Activated naive CD8-positive, alpha-beta T cell treated with anti-CD3 and anti-CD28 coated beads, Interleukin-2, amount 50 U/mL, for 16 hours (primary cell): ENCODE measurements around the gene FAM43A.

Experiments used
- DNase-seq: peaks from one replicate; pipeline ENCODE4 v3.0.0-alpha.2; 2020; ENCODE audit warnings: low read depth, low spot score

FAM43A gene

GRCh38 chr3:194675680-194676079 lies 10.0 kb upstream of the FAM43A start:
- no peak for DNase-seq

- DNase-seq = no peak
These were observed 9.2 kb upstream of the FAM43A start for GRCh38 chr3:194676471-194676870.

DNA sequence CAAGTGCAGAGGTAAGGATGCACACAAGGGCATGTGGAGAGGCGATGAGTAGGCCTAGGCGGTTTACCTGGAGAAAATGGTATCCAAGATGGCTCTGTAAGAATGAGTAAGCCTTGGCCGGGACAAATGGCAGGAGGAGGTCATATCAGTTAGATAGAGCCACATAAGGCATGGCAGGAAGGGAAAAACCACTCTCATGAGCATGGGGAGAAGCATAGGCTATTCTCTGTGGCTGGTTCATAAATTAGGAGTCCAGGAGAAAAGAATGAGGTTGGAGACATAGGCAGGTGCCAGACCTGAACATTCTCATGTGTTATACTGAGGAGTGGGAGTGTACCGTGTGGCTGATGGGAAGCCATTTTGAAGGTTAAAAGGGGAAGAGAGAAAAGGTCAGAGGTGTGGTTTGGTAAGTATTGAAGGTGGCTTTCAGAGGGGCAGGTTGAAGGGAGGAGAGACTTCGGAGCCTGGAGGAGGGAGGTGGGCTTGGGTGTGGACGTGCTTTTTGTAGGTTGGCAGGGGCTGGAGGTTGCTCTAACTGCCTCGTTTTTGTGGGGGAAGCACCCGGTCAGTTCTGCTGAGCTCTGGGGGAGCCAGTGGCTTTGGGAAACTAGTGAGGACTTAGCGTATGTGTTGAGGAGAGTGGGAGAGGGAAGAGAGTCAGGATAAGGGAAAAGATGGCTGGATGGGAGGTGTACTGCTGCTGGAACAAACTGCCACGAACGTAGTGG lies 4.6 kb upstream of the FAM43A start:
- no peak for DNase-seq

DNA sequence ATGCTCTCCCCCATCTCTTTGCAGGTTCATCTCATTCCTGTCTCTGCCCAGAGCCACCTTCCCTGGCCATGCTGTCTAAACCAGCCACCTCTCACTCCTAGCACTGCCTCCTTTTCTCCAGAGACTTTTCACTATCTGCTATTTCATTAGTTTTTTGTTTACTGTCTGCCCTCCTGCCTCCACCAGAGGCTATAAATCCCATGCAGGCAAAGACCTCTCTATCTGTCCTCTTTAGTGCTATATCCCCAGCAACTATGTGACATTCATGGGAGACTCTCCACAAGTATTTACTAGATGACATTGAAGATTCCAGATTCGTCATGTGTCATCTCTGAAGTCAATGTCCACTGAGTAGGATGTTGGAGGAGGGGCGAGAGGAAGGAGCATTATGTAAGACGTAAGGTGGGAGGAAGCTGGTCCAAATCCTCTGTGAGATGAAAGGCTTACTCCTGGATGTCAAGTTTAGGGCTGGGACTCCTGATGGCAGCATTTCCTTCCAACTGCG lies 3.4 kb upstream of the FAM43A start:
- no peak for DNase-seq

GRCh38 chr3:194682694-194683310 lies 2.9 kb upstream of the FAM43A start:
- no peak for DNase-seq

- no peak for DNase-seq
These were observed 2.3 kb upstream of the FAM43A start for GRCh38 chr3:194683380-194683779.

- no peak for DNase-seq
These were observed 492 bp upstream of the FAM43A start for GRCh38 chr3:194685065-194685717.

DNA sequence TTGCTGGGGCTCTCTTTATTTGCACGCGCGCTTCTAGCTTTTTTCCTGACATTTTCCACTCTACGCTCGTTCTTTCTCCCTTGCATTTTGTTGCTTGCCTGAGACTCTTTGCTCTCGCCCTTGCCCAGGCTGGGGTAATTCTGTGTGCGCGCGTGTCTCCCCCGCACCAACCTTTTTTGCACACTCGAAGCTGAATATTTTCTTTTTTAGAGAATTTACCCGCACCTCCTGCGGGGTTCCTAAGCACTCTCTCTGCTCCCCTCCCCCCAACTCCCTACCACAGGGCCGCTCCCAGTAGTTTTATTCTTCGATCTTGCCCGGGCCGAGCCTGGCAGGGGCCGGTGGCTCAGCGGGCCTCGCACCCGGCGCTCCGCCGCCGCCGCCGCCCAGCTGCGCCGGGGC lies 732 bp downstream of the FAM43A start:
- DNase-seq = no peak

GRCh38 chr3:194686816-194687637 lies 1.3 kb downstream of the FAM43A start:
- DNase-seq = no peak

DNA sequence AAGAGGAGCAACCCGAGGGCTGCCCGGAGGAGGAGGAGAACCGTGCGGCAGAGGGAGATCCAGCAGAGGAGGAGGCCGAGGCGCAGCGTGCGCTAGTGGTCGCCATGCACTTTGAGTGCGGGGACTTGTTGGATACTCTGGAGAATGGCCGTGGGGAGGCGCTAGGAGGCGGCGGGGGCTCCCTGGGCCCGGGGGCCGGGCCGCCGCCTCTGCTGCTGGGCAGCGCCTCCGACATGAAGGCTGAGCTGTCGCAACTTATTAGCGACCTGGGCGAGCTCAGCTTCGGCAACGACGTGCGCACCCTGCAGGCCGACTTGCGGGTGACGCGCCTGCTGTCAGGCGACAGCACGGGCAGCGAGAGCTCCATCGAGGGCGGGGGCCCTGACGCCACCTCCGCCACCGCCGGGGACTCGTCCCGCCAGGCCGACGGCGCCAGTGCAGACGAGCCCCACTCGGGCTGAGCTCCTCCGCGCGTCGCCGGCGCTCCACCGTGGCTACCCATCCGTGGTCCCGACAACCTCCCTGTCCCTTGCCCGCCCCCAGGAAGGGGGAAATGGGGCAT lies 2.0 kb downstream of the FAM43A start:
- DNase-seq = no peak

- DNase-seq = no peak
These were observed 2.6 kb downstream of the FAM43A start for GRCh38 chr3:194688200-194688740.

GRCh38 chr3:194688946-194689345 lies 3.3 kb downstream of the FAM43A start:
- DNase-seq = no peak

DNA sequence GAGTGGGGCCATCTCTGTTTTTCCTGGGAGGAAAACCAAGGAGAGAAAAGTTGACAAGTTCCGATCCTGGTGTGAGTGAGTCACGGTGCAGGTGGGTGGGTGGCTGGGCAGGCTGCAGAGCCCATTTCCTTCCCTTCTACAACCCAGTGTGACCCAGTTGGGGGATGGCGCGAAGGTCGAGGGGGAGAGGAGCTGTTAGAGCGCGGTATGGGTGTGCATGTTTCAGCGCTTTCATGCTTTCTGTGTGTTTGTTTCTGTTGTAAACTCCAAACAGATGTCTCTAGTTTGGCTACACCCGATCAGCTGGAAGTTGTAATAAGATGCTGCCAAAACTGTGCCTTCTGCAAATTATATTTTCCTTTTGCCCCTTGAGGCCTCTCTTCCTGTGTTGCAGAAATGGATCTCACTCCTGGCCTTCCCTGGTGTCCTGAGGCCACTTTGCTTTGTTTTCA lies 3.8 kb downstream of the FAM43A start:
- DNase-seq = no peak

DNA sequence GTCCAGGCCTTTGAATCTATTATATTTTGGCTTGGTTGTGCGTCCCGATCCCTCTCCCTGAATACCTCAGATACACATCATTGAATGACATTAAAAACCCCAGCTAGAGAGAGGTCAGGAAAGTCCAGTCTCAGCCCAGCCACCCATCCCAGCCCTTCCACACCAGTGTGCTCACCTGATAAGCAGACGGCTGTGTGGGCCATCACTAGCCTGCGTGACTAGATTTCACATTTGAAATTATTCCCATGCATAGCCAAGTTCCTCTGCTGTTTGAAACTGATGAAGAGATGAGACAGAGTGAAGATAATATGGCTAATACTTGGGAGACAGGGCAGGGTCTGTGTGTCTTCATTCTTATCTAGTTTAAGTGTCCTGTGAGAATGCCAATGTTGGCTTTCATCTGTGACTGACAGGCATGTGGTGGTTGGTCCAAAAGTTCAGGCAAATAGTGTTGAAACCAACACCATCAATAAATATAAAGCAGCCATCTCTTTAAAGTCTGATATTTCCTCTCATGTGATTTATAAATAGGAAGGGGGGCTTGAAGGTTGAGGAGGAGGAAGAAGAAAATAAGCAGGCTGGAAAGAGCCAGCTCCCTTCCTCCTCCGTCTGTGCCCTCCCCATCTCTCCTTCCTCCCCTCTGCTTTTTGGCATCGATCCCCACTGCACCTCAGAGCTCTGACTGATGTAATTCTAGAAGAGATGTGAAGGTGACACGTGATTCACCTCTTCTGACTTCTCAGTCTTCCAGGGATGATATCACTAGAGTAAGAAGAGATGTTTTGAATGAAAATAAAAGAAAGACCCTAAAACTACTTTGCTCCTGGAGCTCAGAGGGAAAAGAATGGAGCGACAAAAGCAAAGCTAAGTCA lies 5.1 kb downstream of the FAM43A start:
- no peak for DNase-seq

GRCh38 chr3:194691481-194692283 lies 6.0 kb downstream of the FAM43A start:
- DNase-seq = no peak

DNA sequence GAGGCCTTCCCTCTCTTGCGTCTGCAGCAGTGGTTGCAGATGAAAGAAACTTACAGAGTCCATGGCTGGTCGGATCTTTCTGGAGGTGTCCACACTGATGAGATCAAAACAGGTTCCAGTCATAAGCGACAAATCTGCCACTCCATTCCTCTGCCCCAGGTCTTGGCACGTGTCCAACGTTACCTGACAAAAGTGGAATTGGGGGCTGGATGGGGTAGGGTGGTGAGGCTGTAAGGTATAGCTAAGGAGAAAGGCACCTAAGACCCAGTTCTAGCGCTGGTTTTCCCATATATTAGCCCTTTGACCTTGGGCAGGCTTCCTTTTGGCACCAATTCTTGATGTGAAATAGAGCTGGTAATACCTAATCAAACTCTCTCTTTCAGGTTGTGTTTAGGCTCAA lies 11.0 kb downstream of the FAM43A start:
- no peak for DNase-seq

DNA sequence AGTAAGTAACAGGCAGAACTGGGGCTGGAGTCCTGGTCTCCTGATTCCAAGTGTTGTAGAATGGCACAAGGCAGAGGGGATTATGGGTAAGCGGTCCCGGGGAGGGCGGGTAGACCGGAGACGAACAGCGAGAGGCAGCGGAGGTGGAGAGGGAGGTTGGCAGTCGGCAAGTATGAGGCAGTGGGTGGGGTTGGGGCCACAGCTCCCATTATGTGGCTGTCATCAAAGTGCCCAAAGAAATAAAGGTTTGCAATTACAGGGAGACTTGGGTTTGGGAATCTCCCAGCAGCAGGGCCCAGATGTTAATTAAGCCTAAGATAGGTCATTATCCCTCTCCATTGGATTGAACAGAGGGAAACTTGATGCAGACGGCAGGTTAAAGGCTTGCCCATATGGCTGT lies 16.9 kb downstream of the FAM43A start:
- DNase-seq = no peak

GRCh38 chr3:194705227-194705626 lies 19.5 kb downstream of the FAM43A start:
- DNase-seq = no peak

GRCh38 chr3:194705761-194706160 lies 20.1 kb downstream of the FAM43A start:
- DNase-seq = no peak
